HG02870 (cell line): ENCODE measurements around the gene OMG.
"Not testable (repeated sequence)": the region's sequence is repeated elsewhere in the genome, so short reads cannot be mapped to it uniquely, and the experiment has no call there.

Source experiments
- ATAC-seq: cut with Tn5 transposase; IDR thresholded peaks from one replicate; pipeline ENCODE4 v1.9.1; 2021; ENCODE audit warnings: mild to moderate bottlenecking, moderate library complexity; ENCODE audit not compliant: unreplicated experiment

The OMG gene

DNA sequence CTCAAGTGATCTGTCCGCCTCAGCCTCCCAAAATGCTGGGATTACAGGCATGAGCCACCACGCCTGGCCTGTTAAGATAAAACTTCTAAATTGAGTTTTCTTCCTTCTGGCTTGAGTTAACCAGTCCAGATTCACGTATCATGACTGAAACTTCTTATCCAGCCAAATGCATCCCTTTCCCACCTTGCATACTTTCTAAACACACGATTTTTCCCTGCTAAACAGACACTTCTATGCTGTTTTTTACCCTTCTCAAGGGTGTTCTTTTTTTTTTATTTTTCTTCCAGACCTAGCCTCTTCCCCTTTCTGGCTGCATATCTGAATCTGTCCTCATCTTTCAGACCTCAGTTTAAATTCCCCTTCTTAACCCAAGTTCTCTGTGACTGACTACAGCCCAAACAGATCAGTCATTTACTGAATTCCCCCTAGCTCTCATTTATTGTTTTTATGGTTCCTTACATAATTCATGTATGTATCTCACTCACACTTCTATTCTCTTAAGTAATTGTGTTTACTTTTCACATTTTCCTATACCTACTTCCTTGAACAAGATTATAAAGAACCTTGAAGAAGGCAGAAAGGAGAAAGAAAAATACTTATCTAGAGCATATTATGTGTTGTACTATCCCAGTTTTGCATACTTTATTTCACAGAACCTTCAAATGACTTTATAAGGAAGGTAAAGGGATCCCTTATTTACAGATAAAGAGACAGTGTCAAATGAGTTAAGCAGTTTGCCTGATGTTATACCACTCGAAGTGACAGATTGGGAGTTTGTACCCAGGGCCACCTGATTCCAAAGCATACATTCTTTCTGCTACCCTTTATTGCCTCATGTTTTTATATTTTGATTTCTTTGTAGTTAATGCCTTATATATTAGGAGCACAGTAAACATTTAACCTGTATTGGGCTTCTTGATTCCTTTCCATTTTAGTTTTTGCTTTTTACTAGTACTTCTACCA, 11.6 kb upstream of the OMG start:
- no peak for ATAC-seq

DNA sequence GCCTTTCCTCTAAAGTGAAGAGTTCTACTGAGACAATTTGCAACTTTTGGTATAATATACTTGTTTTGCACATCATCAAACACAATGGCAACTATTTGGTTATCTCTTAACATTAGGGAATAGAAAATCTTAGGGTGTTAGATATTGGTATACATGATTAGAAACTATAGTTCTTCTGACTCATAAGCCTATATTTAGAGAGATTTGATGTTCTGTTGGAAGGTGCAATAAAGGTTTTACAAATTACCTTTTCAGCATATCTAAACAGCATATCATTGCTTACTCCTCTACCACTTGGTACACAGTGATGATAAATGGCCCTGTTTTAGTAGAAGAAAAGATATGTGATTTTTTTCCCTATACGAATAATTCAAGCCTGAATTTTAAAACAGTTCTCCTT, 10.6 kb upstream of the OMG start:
- ATAC-seq = no peak

DNA sequence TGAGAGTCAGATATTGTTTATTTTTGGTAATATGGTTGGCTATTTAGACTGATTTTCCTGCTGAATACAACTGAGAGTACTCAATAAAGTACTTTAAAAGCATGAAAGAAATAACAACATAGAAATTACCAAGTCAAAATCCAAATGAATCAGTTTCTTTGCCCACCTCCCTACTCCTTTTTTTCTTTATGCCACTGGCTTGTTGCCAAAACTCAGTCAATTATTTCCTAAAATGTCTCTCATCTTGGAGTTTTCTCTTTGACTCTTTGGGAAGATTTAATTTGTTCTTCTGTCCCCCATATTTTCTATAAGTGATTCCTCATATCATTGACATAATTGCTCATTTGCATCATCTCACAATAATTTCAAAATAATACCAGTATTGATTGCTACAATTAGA, 2.6 kb upstream of the OMG start:
- no peak for ATAC-seq

DNA sequence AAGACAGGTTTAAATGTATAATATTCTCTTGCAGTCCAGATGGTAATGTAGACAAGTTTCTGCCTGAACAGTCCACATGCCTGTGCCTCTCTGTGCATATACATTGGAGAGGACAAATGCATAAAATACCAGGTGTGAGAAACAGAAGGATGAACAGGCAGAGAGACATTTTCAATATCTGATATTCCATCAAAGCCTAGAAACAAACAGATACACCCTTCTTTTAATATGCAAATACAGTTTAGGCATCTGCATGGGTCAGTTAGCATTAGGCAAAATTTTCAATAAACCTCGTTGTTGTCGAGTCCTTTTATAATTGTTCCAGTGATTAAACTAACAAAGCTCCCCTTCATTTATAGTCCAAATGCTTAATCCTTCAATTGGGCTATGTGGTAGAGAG, 897 bp downstream of the OMG start:
- ATAC-seq = no peak

DNA sequence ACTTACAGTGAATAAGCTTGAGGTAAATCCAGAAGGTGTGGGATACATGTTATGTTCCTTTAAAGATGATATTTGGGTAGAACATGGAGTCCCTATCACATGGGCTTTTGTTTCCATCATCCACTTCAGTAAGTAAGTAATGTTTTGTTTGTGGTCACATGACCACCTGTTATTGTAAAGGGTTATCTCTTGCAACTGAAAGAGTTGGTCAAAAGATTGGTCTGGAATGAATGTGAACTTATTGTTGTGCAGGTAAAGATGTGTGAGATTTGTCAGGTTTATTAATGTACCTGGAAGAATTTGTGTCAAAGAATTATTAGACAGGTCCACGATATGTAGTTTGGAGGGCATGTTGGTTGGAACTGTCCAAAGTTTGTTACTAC, 1.6 kb downstream of the OMG start:
- ATAC-seq = no peak

DNA sequence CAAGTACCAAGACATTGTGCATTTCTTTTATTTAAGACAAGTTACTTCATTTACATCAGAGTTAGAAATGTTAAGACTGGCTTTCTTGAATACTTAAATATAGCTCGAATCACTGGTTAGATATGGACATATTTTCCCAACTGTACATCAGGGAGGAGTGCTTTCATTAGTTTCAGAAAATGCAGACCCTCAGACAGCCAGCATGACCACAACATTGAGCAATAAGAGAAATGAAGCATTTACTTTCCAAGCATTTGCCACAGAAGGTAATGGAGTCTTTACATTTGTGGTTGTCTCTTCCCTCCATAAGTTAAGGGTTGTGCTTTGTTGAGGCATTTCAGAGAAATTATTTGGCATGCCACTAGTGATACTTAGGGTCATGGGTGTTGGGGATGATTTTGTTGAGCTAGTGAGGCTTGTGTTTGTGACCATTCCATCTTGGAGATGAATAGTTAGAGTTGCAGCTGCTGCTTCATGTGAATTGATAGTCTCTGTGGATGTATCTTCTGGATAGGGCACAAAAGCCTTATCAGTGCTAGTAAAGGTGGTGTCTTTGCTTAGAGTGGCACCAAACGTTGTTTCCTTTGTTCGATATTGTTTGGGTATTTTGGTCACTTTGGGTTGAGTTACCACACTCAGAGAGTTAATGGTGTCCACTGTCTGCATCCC, 2.1 kb downstream of the OMG start:
- ATAC-seq = no peak

DNA sequence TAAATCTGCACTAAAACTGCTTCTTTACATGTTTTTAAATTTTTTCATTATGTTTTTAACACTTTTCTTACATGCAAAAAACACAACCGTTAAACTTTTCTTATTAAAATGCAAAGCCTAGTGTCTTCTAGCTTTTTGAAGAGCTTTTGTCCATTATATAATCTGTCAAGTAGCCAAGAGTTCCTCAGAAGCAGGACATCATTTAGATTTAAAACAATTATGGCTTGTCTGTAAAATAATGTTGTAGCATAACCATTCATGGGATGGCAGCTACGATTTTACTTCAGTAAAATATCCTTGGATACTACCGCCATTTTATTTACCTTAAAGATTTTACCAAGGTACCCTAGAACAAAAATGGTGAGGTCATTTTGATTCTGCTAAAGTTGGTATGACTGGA, 2.8 kb downstream of the OMG start:
- ATAC-seq = no peak

DNA sequence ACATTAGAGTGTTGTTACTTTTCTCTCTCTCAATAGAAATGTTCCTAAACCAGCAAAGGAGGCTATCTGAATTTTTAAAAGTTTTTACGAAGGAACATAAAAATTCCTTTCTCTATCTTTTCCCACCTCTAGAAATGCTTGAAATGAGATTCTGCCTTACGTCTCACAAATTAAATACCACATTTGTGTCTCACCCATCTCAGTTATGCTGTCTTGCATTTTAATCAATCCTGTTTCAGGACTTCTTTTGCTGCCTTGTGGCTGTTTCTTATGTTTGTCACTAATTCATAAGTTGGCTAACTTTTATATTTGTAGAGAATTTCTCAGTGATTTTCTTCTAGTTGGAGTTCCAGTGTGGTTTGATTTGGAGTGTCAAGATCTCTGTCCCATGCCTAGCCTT, 3.5 kb downstream of the OMG start:
- ATAC-seq = no peak

DNA sequence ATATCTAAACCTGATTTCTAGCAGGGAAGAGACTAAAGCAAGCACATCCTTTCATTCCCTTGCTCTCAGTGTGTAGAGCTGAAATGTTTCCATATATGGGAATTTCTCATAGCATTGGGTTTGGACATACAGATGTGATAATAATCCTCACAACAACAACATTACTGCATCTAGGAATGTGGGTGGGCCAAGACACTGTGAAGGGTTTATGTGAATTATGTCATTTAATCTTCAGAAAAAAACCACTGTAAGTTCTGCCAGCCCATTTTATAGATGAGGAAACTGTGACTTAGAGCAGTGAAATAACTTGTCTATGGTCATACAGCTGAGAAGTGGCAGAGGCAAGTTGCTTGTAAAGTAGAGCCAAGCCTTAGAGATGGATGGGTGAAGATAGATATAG, 5.2 kb downstream of the OMG start:
- no peak for ATAC-seq

DNA sequence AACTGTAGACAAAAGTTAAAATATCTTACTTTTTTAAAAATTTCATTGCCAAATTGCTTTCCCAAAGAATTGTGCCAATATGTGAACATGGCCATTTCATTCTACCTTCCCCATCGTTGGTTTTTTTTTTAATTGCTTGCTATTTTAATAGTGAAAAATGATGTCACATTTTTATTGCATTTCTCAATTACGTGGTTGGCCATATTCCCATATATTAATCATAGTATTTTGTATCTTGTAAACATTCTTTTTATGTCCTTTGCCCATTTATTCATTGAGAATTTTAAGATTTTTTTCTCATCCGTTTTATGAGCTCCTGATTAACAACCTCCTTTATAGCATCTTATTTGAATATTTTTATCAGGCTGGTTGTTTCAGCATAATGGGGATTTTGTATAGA, 7.2 kb downstream of the OMG start:
- no peak for ATAC-seq

DNA sequence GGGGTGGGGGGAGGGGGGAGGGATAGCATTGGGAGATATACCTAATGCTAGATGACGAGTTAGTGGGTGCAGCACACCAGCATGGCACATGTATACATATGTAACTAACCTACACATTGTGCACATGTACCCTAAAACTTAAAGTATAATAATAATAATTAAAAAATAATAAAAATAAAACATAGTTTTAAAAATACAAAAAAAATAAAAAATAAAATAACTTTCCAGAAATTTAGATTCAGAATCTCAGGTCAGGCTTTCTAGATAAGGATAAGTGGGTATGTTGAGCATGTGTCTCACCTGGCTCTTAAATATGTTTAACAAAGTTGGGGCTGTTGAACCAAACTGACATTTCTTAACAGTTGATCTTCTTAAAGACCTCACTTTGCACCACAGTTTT, 9.1 kb downstream of the OMG start:
- not testable (repeated sequence) for ATAC-seq

DNA sequence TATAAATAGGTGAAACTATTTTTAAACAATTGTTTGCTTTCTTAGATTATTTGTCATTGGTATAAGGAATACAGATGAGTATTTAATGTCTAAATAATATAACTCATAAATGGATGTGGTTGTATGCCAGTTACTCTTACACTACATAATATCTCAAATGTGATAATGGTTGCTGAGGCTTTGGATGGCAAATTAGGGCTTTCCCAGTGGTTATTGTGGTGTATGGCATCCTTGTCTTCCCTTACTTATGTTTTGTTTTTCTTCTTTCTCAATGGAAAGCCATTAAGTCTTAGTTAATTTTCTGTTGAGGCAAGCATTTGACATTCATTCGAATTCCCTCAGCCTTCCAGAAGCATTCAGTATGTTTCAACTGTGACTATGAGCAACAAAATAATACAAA, 10.5 kb downstream of the OMG start:
- no peak for ATAC-seq

DNA sequence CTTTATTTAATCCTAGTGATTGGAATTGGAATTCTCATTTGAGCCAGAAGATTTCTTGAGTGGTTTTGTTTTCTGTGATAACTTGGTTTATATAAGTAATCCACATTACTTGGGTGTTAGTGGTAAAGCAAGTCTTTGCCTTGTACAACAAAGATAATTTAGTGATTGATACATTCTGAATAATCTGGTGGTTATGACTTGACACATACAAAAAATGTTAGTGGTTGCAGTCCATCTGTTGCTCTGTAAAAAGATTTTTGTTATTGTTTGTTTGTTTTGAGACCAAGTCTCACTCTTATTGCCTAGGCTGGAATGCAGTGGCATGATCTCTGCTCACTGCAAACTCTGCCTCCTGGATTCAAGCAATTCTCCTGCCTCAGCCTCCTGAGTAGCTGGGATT, 13.2 kb downstream of the OMG start:
- ATAC-seq = no peak

DNA sequence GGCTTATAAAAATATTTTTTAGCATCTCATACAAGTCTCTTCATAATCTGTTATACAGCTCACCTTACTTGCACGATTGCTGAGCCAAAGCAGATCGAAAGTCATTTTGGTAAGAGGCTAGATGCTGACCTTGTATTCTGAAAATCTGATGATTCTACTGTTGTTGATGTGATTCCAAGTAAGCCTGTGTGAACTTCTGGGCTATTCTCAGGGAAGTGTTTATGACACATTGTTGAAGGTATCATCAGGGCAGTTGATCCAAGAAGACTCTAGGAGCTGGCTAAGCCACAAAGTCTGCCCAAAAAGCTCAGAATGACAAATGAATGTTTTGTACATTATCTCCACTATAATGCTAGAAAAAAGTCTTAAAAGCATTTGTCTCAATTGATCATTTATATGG, 16.0 kb downstream of the OMG start:
- ATAC-seq = no peak

DNA sequence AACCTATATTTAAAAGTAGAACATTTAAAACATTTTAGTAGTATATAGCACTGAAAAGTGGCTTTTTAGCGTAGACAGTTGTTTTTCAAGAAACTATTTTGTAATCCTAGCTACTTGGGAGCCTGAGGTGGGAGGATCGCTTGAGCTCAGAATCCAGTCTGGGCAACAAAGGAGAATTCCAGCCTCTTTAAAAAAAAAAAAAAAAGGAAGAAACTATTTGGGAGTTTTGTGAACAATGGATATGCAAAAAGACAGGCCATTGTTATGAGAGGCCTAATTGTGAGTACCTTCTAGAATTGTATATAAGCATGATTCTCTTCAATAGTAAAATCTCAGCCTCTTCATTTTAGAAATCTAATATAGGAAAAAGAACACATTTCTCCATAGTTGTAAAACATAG, 17.6 kb downstream of the OMG start:
- ATAC-seq = no peak

DNA sequence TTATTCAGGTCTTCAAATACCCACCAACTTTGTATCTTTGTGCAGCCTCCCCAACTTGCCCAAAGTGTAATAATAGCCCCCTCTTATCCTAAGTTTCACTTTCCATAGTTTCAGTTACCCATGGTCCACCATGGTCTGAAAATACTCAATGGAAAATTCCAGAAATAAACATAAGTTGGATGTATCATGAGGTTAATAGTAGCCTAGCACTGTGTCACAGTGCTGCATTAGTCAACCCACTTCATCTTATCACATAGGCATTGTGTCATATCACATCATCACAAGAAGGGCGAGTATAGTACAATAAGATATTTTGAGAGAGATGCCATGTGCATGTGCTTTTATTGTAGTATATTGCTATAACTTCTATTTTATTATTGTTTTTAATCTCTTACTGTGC, 21.9 kb downstream of the OMG start:
- ATAC-seq = no peak

DNA sequence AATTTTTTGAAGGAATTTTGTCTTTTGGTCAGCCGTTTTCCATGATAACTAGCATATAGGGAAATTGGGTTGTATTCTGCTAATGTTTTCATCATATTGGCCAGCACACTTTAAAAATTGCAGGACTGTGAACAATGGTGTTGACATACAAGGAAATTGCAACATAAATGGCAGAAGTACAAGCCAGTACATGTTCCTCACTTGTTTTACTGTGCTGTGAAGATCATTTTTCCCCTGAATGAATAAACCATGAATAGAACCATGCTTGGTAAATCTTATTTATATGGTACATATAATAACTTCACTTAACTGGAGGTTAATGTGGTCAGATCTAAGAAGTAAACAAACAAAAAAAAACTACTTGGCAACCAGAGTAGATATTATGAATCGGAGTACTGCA, 22.8 kb downstream of the OMG start:
- ATAC-seq = no peak

DNA sequence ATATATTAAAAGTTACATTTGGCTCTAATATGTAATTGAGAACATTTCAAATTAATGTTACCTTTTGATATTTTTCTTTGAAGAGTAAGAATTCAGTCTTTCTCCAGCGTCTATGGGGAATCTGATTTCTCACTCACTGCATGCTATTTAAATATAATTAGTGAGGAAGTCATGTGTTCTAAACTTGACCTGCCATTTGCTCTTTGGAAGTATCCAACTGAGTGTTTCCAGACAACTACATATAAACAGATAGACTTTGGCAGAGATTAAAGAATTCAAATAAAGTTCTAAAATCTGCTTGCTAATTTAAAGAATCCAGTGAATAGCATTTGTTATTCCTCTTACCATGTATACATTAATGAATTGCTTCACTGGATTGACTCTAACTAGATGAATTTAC, 23.5 kb downstream of the OMG start:
- ATAC-seq = no peak

DNA sequence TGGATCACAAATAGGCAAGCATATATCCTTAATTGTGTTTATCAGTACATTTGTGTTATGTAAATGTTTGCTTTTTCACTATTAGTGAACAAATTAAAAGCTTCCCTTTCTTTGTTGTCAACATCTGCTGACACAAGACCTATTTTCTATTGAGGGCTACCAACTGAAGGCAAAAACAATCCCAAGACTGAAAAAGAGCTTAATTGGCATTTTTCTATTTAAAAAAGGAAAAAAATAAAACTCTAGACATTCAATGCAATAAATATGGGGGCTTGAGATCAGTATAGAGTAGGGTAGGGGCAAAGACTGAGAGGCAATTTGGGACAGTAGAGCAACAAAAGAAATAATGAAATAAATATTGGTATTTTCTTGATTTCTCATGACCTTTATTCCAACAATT, 24.2 kb downstream of the OMG start:
- no peak for ATAC-seq

DNA sequence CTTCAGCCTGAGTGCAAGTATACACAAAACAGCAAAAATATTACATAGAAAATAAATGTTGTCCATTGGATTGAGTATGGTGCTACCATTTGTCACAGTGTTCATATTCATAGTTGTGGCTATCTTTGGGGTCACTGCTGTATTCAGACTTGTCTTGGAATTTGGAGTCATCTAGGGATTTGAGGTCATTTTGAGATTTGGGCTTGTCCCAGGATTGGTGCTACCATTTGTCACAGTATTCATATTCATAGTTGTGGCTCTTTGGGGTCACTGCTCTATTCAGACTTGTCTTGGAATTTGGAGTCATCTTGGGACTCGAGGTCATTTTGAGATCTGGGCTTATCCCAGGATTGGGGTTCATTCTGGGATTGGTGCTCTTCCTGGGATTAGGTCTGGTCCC, 24.8 kb downstream of the OMG start:
- ATAC-seq = no peak

DNA sequence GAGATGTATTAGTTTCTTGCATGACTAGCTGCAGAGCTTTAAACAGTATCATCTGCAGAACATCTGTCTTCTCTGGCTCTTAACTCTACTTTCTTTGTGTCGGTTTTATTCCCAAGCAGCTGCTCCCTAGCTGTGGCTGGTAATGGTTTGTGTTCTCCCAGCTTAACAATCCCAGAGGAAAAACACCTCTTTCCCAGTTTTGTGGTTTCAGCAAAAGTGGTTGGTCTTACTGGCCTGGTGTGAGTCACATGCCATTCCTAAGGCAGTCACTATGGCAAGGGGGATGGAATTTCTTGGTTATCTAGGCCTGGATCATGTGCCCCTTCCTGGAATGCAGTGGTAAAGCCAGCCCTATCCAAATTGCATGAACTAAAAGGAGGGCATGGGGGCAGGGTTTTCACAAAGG, 27.5 kb downstream of the OMG start:
- ATAC-seq = no peak

DNA sequence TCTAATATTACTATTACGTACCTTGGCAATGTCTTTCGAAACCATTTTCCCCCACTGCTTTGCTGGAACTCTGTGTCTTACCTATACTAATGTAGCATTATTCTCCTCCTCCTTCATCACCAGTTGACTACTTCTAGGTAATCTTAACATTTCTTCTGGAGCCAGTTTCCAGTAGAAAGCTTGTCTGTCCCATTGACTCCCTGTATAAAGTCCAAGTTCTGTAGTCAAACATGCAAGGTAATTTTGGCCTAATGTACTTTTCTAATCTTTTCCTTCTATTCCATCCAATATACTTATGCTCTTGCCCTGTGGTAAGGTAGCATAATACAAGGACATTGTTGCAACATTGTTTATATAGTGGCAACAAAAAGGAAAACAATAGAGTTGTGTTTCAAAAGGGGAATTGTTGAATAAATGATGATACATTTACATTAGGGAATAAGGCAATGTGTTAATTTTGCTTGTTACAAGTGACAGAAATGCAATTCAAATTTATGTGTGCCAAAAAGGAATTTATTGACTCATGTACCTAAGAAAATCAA, 27.9 kb downstream of the OMG start:
- no peak for ATAC-seq
